ENCODE measurements around the gene RTN1.

- TF ChIP-seq CTCF (IDR thresholded peaks at IDR 0.05) (no peak), POLR2A (IDR thresholded peaks at IDR 0.05) (no peak)
Measured at GRCh38 chr14:59863806-59864525, 6.6 kb downstream of the RTN1 start.

Measured in adrenal gland (tissue), 5 donors.